GM18858 (cell line): ENCODE data around the gene AK5.

Source experiments
- ATAC-seq: cut with Tn5 transposase; IDR thresholded peaks from one replicate; pipeline ENCODE4 v1.9.1; 2021; ENCODE audit not compliant: unreplicated experiment

Gene AK5

GRCh38 chr1:77281491-77282186 lies at the start of gene AK5:
TSS of gene AK5 (plus strand) at chr1:77282019. CDS start at chr1:77282314, 295 bp downstream.
- peak; percentile 58 for ATAC-seq

GRCh38 chr1:77232829-77233228 lies 49.0 kb upstream of the AK5 start:
- ATAC-seq, result no peak

GRCh38 chr1:77234096-77234495 lies 47.7 kb upstream of the AK5 start:
- ATAC-seq, result no peak

GRCh38 chr1:77234943-77235342 lies 46.9 kb upstream of the AK5 start:
- no peak for ATAC-seq

- ATAC-seq, result no peak
These were observed 43.4 kb upstream of the AK5 start for GRCh38 chr1:77238462-77238861.

- no peak for ATAC-seq
These were observed 42.5 kb upstream of the AK5 start for GRCh38 chr1:77239311-77239710.

GRCh38 chr1:77245830-77246229 lies 36.0 kb upstream of the AK5 start:
- ATAC-seq, result no peak

GRCh38 chr1:77250126-77250525 lies 31.7 kb upstream of the AK5 start:
- ATAC-seq, result no peak

- ATAC-seq, result no peak
These were observed 28.6 kb upstream of the AK5 start for GRCh38 chr1:77253211-77253610.

GRCh38 chr1:77263708-77264107 lies 18.1 kb upstream of the AK5 start:
- ATAC-seq, result no peak

- no peak for ATAC-seq
These were observed 16.6 kb upstream of the AK5 start for GRCh38 chr1:77265180-77265579.

GRCh38 chr1:77267035-77267434 lies 14.8 kb upstream of the AK5 start:
- ATAC-seq, result no peak

GRCh38 chr1:77271852-77272580 lies 9.8 kb upstream of the AK5 start:
- no peak for ATAC-seq

- ATAC-seq, result no peak
These were observed 7.9 kb upstream of the AK5 start for GRCh38 chr1:77273891-77274290.

GRCh38 chr1:77275194-77275593 lies 6.6 kb upstream of the AK5 start:
- no peak for ATAC-seq

GRCh38 chr1:77276941-77277340 lies 4.9 kb upstream of the AK5 start:
- no peak for ATAC-seq

GRCh38 chr1:77279929-77280328 lies 1.9 kb upstream of the AK5 start:
- no peak for ATAC-seq

GRCh38 chr1:77280962-77281361 lies 857 bp upstream of the AK5 start:
- no peak for ATAC-seq

GRCh38 chr1:77282187-77282865 lies 507 bp downstream of the AK5 start:
- no peak for ATAC-seq

- no peak for ATAC-seq
These were observed 1.2 kb downstream of the AK5 start for GRCh38 chr1:77282866-77283539.

- ATAC-seq, result no peak
These were observed 2.0 kb downstream of the AK5 start for GRCh38 chr1:77283701-77284425.
